Endothelial cell (in vitro differentiated cells): ENCODE results near the gene FOXP4. TPM values are rescaled to one million over a fixed set of nuclear protein-coding genes. Genes with fewer than 3 reads are reported as not detected.

Source experiments
- DNase-seq: peaks from one replicate; pipeline ENCODE4 v3.0.0; 2021; ENCODE audit warnings: low spot score
- H3K27ac Mint-ChIP-seq: one replicate; pipeline ENCODE4 v1.8.0; 2021; ENCODE audit warnings: mixed read lengths, inconsistent platforms; ENCODE audit not compliant: unreplicated experiment
- H3K27me3 Mint-ChIP-seq: one replicate; pipeline ENCODE4 v1.8.0; 2021; ENCODE audit warnings: mild to moderate bottlenecking, moderate library complexity, mixed read lengths, inconsistent platforms; ENCODE audit not compliant: unreplicated experiment
- H3K36me3 Mint-ChIP-seq: one replicate; pipeline ENCODE4 v1.8.0; 2021; ENCODE audit warnings: mild to moderate bottlenecking, low read depth, mixed read lengths, inconsistent platforms; ENCODE audit not compliant: unreplicated experiment
- H3K4me1 Mint-ChIP-seq: one replicate; pipeline ENCODE4 v1.8.0; 2021; ENCODE audit warnings: mild to moderate bottlenecking, mixed read lengths, inconsistent platforms; ENCODE audit not compliant: unreplicated experiment
- H3K4me3 Mint-ChIP-seq: one replicate; pipeline ENCODE4 v1.8.0; 2021; ENCODE audit warnings: mild to moderate bottlenecking, mixed read lengths, inconsistent platforms; ENCODE audit not compliant: unreplicated experiment
- H3K9me3 Mint-ChIP-seq: one replicate; pipeline ENCODE4 v1.8.0; 2021; ENCODE audit warnings: mixed read lengths, inconsistent platforms; ENCODE audit not compliant: unreplicated experiment
- total RNA-seq: library from RNA; stranded (reverse); fragmentation: NEBNext Ultra II Directional; extraction: Animal tissue kit (Norgen Biotek cat#: 25700); gene quantifications from one replicate; pipeline ENCODE4 v1.2.1, GENCODE V29; 2021; ENCODE audit not compliant: unreplicated experiment
- TF ChIP-seq, protein P1 (sequence below): fragments of 200-600 bp; sonication (generic); IDR thresholded peaks from one replicate; pipeline ENCODE4 v1.5.0; 2021; ENCODE audit warnings: antibody characterized with exemption; ENCODE audit not compliant: unreplicated experiment

The FOXP4 gene
- total RNA-seq, 1 donor from 2014 or later = 32.5 TPM

GRCh38 chr6:41539204-41539603 lies 7.0 kb upstream of the FOXP4 start:
- Mint-ChIP-seq H3K36me3 (no peaks in the 10 kb centered on the region), H3K4me1 (peaks cover 18% of the 10 kb centered on the region), H3K4me3 (no peak overlapping the region), H3K27me3 (peaks cover 7% of the 10 kb centered on the region), H3K9me3 (no peaks in the 10 kb centered on the region), H3K27ac (no peak overlapping the region)
- TF ChIP-seq, protein P1, sequence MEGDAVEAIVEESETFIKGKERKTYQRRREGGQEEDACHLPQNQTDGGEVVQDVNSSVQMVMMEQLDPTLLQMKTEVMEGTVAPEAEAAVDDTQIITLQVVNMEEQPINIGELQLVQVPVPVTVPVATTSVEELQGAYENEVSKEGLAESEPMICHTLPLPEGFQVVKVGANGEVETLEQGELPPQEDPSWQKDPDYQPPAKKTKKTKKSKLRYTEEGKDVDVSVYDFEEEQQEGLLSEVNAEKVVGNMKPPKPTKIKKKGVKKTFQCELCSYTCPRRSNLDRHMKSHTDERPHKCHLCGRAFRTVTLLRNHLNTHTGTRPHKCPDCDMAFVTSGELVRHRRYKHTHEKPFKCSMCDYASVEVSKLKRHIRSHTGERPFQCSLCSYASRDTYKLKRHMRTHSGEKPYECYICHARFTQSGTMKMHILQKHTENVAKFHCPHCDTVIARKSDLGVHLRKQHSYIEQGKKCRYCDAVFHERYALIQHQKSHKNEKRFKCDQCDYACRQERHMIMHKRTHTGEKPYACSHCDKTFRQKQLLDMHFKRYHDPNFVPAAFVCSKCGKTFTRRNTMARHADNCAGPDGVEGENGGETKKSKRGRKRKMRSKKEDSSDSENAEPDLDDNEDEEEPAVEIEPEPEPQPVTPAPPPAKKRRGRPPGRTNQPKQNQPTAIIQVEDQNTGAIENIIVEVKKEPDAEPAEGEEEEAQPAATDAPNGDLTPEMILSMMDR = no peak
- DNase-seq = no peak

DNA sequence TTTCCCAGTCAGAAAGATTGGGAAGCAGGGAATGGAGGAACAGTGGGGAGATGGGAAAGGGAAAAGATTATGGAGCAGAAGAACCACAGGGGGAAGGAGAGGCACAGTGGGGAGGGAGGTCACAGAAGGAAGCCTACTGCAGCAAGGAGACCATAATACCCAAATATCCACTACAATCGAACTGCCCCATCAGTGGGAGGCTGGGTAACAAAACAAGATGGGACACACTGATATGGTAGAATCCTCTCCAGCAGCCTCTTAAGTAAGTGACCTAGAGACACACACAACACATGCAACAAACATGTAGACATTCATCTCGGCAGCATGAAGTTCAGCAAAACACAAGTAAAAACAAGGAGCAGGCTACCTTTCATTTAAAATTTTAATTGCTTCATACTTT lies 4.8 kb upstream of the FOXP4 start:
- peaks cover 7% of the 10 kb centered on the region for H3K27me3 Mint-ChIP-seq
- no peak overlapping the region for H3K27ac Mint-ChIP-seq
- DNase-seq = no peak
- H3K9me3 Mint-ChIP-seq = no peaks in the 10 kb centered on the region
- no peaks in the 10 kb centered on the region for H3K36me3 Mint-ChIP-seq
- H3K4me1 Mint-ChIP-seq = peaks cover 27% of the 10 kb centered on the region
- TF ChIP-seq, protein P1 = no peak
- H3K4me3 Mint-ChIP-seq = no peak overlapping the region

GRCh38 chr6:41543087-41543486 lies 3.1 kb upstream of the FOXP4 start:
- TF ChIP-seq, protein P1 = no peak
- Mint-ChIP-seq H3K36me3 (no peaks in the 10 kb centered on the region), H3K4me3 (no peak overlapping the region), H3K27me3 (peaks cover 10% of the 10 kb centered on the region), H3K27ac (no peak overlapping the region), H3K9me3 (no peaks in the 10 kb centered on the region), H3K4me1 (peaks cover 18% of the 10 kb centered on the region)
- DNase-seq = no peak

DNA sequence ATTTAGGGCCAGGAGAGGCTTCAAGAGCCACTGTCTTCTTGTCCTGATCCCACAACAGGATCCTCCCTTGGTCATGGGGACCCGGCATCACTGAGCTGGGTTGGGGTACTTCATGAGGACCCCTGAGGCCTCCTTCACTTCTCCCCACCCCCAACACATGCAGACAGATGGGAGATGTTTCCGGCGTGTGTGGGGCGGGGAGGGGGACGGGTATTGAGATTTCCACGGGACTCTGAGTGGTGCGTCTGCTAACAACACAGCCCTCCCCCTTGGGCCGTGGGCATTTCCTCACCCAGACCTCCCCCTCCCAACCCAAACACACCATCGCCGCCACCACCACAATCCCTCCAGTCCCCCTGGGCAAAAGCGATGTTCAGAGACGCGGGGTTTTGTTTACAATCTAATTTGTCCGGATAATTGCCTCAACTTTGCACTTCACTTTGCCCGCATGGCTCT lies 906 bp upstream of the FOXP4 start:
- no peaks in the 10 kb centered on the region for H3K9me3 Mint-ChIP-seq
- TF ChIP-seq, protein P1 = no peak
- DNase-seq = no peak
- H3K4me3 Mint-ChIP-seq = peak overlapping the region; percentile 80
- H3K4me1 Mint-ChIP-seq = peaks cover 30% of the 10 kb centered on the region
- H3K36me3 Mint-ChIP-seq = no peaks in the 10 kb centered on the region
- H3K27ac Mint-ChIP-seq = no peak overlapping the region
- H3K27me3 Mint-ChIP-seq = peaks cover 10% of the 10 kb centered on the region

DNA sequence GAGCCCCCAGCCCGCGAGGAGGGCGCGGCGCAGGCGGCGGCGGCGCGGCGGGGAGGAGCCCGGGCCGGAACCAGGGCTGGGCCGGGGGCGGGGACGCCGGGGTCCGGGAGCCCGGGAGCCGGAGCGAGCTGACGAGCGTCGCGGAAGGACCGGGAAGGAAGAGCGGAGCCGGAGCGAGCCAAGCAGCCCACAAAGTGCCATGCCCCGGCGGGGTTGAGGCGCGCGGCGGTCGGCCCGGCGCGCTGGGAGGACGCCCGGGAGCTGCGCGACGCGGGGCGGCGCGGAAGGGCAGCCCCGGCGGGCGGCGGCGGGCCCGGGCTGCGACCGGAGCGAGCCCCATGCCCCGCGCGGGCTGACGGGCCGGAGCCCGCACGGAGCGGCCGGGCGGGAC lies 289 bp downstream of the FOXP4 start:
- H3K27ac Mint-ChIP-seq = no peak overlapping the region
- peaks cover 10% of the 10 kb centered on the region for H3K27me3 Mint-ChIP-seq
- H3K9me3 Mint-ChIP-seq = no peaks in the 10 kb centered on the region
- H3K4me3 Mint-ChIP-seq = no peak overlapping the region
- peaks cover 38% of the 10 kb centered on the region for H3K4me1 Mint-ChIP-seq
- TF ChIP-seq, protein P1 = no peak
- no peak for DNase-seq
- H3K36me3 Mint-ChIP-seq = peaks cover 2% of the 10 kb centered on the region
